Adrenal gland (tissue), 12 donors: Measurements from ENCODE around the gene HIP1. TPM values are rescaled to one million over a fixed set of nuclear protein-coding genes. Genes with fewer than 3 reads are reported as not detected.
A peak's percentile ranks its signal among the peaks of the same experiment; 100 is the strongest.
"Not testable (repeated sequence)": the region's sequence is repeated elsewhere in the genome, so short reads cannot be mapped to it uniquely, and the experiment has no call there.

Experiments
- DNase-seq, 7 donors: peaks; one replicate each; pipeline ENCODE4 v3.0.0-alpha.2; 2019 to 2020
- H3K27ac ChIP-seq, 5 donors: fragments of 200-600 bp; sonication (generic) in 4 of 5; 1 replicate in 3 of 5; 2 replicates in 2 of 5; pipeline versions ENCODE4 v1.5.1 to v1.8.0; 2016 to 2020; ENCODE audit warnings: mild to moderate bottlenecking in 1 of 5
- H3K27me3 ChIP-seq: fragments of 200-600 bp; 2 replicates; pipeline ENCODE4 v1.8.0; 2021
- H3K36me3 ChIP-seq, 2 donors: fragments of 200-600 bp; replicated peaks in 1 of 2; 1 replicate in 1 of 2; 2 replicates in 1 of 2; pipeline versions ENCODE4 v1.5.1 to v1.8.0; 2018 to 2022
- H3K4me1 ChIP-seq, 2 donors: fragments of 200-600 bp; replicated peaks in 1 of 2; 1 replicate in 1 of 2; 2 replicates in 1 of 2; pipeline versions ENCODE4 v1.5.1 to v1.8.0; 2018 to 2021
- H3K4me3 ChIP-seq, 4 donors: fragments of 200-600 bp; sonication (generic) in 3 of 4; one replicate each; pipeline ENCODE4 v1.5.1; 2016 to 2018
- H3K9me3 ChIP-seq, 3 donors: fragments of 200-600 bp; sonication (generic) in 1 of 3; replicated peaks in 1 of 3; 1 replicate in 2 of 3; 2 replicates in 1 of 3; pipeline versions ENCODE4 v1.5.1 to v1.8.0; 2016 to 2021
- POLR2A ChIP-seq, 2 donors: fragments of 450-650 bp; IDR thresholded peaks; one replicate each; pipeline ENCODE4 v1.6.1; 2017; ENCODE audit warnings: antibody characterized with exemption in 2 of 2, mild to moderate bottlenecking in 2 of 2, moderate library complexity in 1 of 2
- WGBS, 4 donors: extraction: QIAGEN DNeasy Blood & Tissue Kit in 2 of 4; methylation state at CpG; one replicate each; pipeline versions ENCODE4 v1.1.5 to v1.1.7; 2013 to 2017; 5-methylcytosine and 5-hydroxymethylcytosine counted together
- intact Hi-C, 2 donors: fragments of 100-400 bp; cut with DNase I; formaldehyde crosslinking; loops; one replicate each; pipeline versions ENCODE4 v1.14.1 to v1.15.0; 2022 to 2023
- polyA plus RNA-seq, 3 donors: library from polyadenylated mRNA; stranded (reverse); fragments of 200-250 nt in 2 of 3; fragments of 350-450 nt in 1 of 3; fragmentation: Illumina TruSeq in 1 of 3; extraction: RNeasy Lipid Tissue Mini Kit (QIAGEN cat#74804) in 1 of 3; gene quantifications; one replicate each; pipeline ENCODE4 v1.2.3, GENCODE V29; 2013 to 2014
- total RNA-seq, 9 donors: library from RNA; depleted of rRNA in 4 of 9; stranded (reverse); fragments of >200 nt in 4 of 9; fragments of 120-200 nt in 1 of 9; fragmentation: NEBNext Ultra II Directional in 1 of 9; extraction: Animal tissue kit (Norgen Biotek cat#: 25700) in 1 of 9; gene quantifications; one replicate each; pipeline versions ENCODE4 v1.1.0 to v1.2.4, GENCODE V29; 2013 to 2023
- TF ChIP-seq, protein P1 (sequence below), 6 experiments: fragments of 450-650 bp in 4 of 6; fragments of 200-600 bp in 2 of 6; sonication (generic) in 1 of 6; IDR thresholded peaks; 1 replicate in 5 of 6; 2 replicates in 1 of 6; pipeline versions ENCODE4 v1.5.1 to v1.8.0; 2016 to 2021; ENCODE audit warnings: antibody characterized with exemption in 6 of 6, mild to moderate bottlenecking in 2 of 6, moderate library complexity in 1 of 6
- donor health status: healthy with polysubstance abuse.
- donor health status: Bipolar disorder and iron deficiency.
- donor health status: DM: yes; HTN: yes; CAD: no.
- donor health status: DM: no; HTN: no; CAD: no.
- donor health status: DM: no; HTN: no; CAD: no.
- donor health status: DM: yes; HTN: yes; CAD: no.

Gene HIP1
- total and polyA plus RNA-seq, 12 donors: 5.9 to 48.9 (median 32.8) TPM

DNA sequence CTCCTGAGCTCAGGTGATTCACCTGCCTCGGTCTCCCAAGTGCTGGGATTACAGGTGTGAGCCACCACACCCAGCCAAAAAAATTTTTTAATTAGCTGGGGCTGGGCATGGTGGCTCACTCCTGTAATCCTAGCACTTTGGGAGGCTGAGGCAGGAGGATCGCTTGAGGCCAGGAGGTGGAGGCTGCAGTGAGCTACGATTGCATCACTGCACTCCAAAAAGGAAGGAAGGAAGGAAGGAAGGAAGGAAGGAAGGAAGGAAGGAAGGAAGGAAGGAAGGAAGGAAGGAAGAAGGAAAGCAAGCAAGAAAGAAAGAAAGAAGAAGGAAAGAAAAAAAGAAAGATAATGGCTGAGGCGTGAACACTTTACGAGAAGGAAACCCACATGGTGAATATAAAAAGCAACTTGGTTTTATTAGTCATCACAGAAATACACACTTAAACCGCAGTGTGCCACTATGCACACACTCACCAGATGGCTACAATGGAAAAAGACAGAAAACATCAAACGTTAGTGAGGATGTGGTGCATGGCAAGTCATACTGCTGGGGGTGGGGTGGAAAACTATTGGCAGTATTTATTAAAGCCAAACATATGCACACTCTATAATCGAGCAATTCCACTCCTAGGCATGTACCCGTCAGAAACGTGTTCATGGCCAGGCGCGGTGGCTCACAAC, 37.7 kb upstream of the HIP1 start:
- Histone ChIP-seq H3K9me3 (no peaks in the 10 kb centered on the region), H3K27me3 (no peaks in the 10 kb centered on the region), H3K4me3 (no peak overlapping the region), H3K27ac (no peak overlapping the region), H3K36me3 (no peaks in the 10 kb centered on the region), H3K4me1 (peaks cover 0 to 5% of the 10 kb centered on the region in 2 donors)
- 69 to 83% (median 76%) methylated on average over 12 of the region's 12 CpGs for WGBS, 4 donors
- intact Hi-C loops: no loop called here
- no peak for TF ChIP-seq POLR2A (IDR thresholded peaks at IDR 0.05)
- TF ChIP-seq, protein P1, sequence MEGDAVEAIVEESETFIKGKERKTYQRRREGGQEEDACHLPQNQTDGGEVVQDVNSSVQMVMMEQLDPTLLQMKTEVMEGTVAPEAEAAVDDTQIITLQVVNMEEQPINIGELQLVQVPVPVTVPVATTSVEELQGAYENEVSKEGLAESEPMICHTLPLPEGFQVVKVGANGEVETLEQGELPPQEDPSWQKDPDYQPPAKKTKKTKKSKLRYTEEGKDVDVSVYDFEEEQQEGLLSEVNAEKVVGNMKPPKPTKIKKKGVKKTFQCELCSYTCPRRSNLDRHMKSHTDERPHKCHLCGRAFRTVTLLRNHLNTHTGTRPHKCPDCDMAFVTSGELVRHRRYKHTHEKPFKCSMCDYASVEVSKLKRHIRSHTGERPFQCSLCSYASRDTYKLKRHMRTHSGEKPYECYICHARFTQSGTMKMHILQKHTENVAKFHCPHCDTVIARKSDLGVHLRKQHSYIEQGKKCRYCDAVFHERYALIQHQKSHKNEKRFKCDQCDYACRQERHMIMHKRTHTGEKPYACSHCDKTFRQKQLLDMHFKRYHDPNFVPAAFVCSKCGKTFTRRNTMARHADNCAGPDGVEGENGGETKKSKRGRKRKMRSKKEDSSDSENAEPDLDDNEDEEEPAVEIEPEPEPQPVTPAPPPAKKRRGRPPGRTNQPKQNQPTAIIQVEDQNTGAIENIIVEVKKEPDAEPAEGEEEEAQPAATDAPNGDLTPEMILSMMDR (IDR thresholded peaks at IDR 0.05): no peak
- DNase-seq: no peak

DNA sequence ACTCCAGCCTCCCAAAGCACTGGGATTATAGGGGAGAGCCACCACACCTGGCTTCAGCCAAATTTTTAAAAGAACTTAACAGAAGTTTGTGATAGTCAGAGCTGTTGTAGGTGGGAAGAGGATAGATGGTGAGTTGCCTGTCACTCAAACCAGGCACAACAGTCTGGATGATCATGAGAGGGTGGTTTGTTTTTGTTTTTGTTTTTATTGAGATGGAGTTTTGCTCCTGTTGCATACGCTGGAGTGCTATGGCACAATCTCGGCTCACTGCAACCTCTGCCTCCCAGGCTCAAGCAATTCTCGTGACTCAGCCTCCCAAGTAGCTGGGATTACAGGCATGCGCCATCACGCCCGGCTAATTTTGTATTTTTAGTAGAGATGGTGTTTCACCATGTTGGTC, 35.2 kb upstream of the HIP1 start:
- H3K27me3 ChIP-seq, H3K27ac ChIP-seq, H3K4me3 ChIP-seq, intact Hi-C loops, H3K4me1 ChIP-seq, H3K36me3 ChIP-seq, H3K9me3 ChIP-seq, DNase-seq: not testable (repeated sequence)
- 92 to 94% (median 93%) methylated on average over 6 of the region's 6 CpGs for WGBS, 4 donors

DNA sequence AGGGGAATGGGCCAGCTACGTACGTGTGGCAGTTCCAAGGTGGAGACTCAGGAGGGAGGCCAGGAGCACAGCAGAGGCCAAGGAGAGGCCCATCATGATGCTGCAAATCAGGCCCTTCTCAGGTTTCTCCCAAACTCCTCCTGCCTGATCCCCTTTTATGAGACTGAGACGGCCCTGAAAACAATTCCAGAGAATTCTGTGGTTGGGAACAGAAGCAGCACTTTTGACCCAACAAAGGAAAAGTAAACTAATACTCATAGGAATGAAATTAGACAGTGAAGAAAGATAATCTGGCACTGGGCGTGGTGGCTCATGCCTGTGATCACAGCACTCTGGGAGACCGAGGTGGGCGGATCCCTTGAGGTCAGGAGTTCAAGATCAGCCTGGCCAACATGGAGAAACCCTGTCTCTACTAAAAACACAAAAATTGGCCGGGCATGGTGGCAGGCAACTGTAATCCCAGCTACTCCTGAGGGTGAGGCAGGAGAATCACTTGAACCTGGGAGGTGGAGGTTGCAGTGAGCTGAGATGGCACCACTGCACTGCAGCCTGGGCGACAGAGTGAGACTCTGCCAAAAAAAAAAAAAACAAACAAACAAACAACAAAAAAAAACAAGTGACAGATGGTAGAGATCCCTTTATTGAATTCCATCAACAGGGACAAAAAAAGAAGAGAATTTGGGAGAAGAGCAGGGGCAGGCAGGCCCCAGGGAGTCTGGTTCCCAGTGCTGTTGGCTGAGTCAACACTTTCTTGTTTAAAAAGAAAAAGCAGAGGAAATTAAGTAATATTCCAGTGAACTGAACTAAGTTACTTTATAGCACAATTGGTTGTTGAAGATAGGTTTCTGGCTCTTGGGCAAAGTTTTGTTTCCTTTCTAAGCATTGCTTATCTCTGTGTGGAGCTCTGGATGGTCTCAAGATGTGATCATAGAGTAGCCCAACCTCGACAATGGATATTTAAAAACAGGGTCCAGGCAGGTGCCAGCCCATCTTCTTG, 33.6 kb upstream of the HIP1 start, which contains the start of gene CCL26:
Gene CCL26 (minus strand): TSS at position 131 of the 997 bp plus-strand sequence. CDS start 35 bp downstream, at position 96.
- 57 to 65% (median 63%) methylated on average over 9 of the region's 9 CpGs for WGBS, 4 donors
- no peak for TF ChIP-seq POLR2A (IDR thresholded peaks at IDR 0.05)
- TF ChIP-seq, protein P1 (IDR thresholded peaks at IDR 0.05): no peak
- Histone ChIP-seq H3K4me3 (no peak within 1 kb of the TSS), H3K27ac (peak within 1 kb of the TSS in 3 of 5 donors; percentile 32 to 81 (median 46)), H3K27me3 (no peaks in the 10 kb centered on the region), H3K9me3 (no peaks in the 10 kb centered on the region), H3K4me1 (peaks cover 0 to 5% of the 10 kb centered on the region in 2 donors), H3K36me3 (no peaks in the 10 kb centered on the region)
- intact Hi-C loops: no loop called here
- peak in 6 of 7 donors; percentile 35 to 73 (median 50) for DNase-seq

DNA sequence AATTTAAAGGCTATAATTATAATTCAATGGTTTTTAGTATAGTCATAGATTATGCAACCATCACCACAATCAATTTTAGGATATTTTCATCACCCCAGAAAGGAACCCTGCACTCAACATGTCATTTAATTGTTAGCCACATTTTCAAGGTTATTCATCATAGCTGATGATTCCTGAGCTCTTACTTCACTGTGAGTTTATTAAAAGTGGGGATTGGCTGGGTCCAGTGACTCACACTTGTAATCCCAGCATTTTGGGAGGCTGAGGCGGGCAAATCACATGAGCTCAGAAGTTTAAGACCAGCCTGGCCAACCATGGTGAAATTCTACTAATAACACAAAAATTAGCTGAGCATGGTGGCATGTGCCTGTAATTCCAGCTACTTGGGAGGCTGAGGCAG, 32.5 kb upstream of the HIP1 start:
- no peak for DNase-seq
- Histone ChIP-seq H3K27ac (peak overlapping the region in 2 of 5 donors; percentile 46 to 81), H3K9me3 (no peaks in the 10 kb centered on the region), H3K36me3 (no peaks in the 10 kb centered on the region), H3K4me3 (no peak overlapping the region), H3K4me1 (peaks cover 0 to 5% of the 10 kb centered on the region in 2 donors), H3K27me3 (no peaks in the 10 kb centered on the region)
- TF ChIP-seq POLR2A (IDR thresholded peaks at IDR 0.05): no peak
- TF ChIP-seq, protein P1 (IDR thresholded peaks at IDR 0.05): no peak
- WGBS, 4 donors: 78 to 93% (median 92%) methylated on average over 1 of the region's 1 CpG
- intact Hi-C loops: no loop called here
